Ectodermal cell (in vitro differentiated cells): Measurements from ENCODE around the gene MGME1.

ENCODE experiments used
- H3K27ac ChIP-seq: 2 replicates; pipeline ENCODE4 v1.7.0; 2013; ENCODE audit warnings: mild to moderate bottlenecking, low read depth, low read length; ENCODE audit not compliant: insufficient read depth, poor library complexity, severe bottlenecking
- H3K27me3 ChIP-seq: 2 replicates; pipeline ENCODE4 v1.7.0; 2013; ENCODE audit warnings: mild to moderate bottlenecking, low read length; ENCODE audit not compliant: insufficient read depth, control insufficient read depth, poor library complexity, severe bottlenecking
- H3K36me3 ChIP-seq: one replicate; pipeline ENCODE4 v1.7.0; 2013; ENCODE audit warnings: low read length; ENCODE audit not compliant: control insufficient read depth, insufficient read depth
- H3K4me1 ChIP-seq: one replicate; pipeline ENCODE4 v1.7.0; 2013; ENCODE audit warnings: low read length; ENCODE audit not compliant: control insufficient read depth, insufficient read depth
- H3K4me3 ChIP-seq: 2 replicates; pipeline ENCODE4 v1.7.0; 2013; ENCODE audit warnings: low read depth, low read length, control low read depth; ENCODE audit not compliant: insufficient read depth
- H3K9me3 ChIP-seq: 2 replicates; pipeline ENCODE4 v1.7.0; 2013; ENCODE audit warnings: mild to moderate bottlenecking, low read length, moderate library complexity; ENCODE audit not compliant: control insufficient read depth
- WGBS, 2 experiments: methylation state at CpG; one replicate each; pipeline ENCODE4 v1.1.7; 2013; ENCODE audit warnings: missing lambda C conversion rate in 2 of 2; 5-methylcytosine and 5-hydroxymethylcytosine counted together

MGME1 gene

GRCh38 chr20:17933121-17933520, 35.7 kb upstream of the MGME1 start:
- Histone ChIP-seq H3K27ac (no peak overlapping the region), H3K36me3 (no peaks in the 10 kb centered on the region), H3K4me3 (no peak overlapping the region), H3K9me3 (no peaks in the 10 kb centered on the region), H3K27me3 (peaks cover 11% of the 10 kb centered on the region), H3K4me1 (peaks cover 35% of the 10 kb centered on the region)
- 88 to 95% methylated on average over 1 of the region's 1 CpG for WGBS, 2 experiments

DNA sequence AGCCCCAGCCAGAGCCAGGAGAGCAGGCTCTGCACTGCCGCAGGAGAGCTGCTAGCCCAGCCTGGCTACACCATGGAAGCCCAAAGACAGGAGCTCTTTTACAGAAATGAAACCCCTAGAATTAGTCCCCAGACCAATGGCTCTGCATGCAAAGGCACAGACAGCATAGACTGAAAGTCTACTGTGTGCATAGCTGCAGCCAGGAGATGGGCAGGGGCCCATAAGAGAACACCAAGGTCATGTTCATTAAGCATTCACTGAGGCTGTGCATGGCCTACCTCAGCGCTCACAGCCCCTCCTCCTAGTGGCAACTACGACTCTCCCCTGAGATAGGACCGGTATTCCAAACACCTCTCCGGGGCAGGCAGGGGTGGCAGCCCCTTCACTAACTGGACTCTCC, 35.1 kb upstream of the MGME1 start:
- no peak overlapping the region for H3K4me3 ChIP-seq
- no peak overlapping the region for H3K27ac ChIP-seq
- no peaks in the 10 kb centered on the region for H3K36me3 ChIP-seq
- peaks cover 37% of the 10 kb centered on the region for H3K4me1 ChIP-seq
- 59% methylated on average over 5 of the region's 5 CpGs for WGBS, 2 experiments
- no peaks in the 10 kb centered on the region for H3K9me3 ChIP-seq
- H3K27me3 ChIP-seq: peaks cover 11% of the 10 kb centered on the region

- 30 to 31% methylated on average over 16 of the region's 16 CpGs for WGBS, 2 experiments
- H3K4me1 ChIP-seq: peaks cover 37% of the 10 kb centered on the region
- H3K27me3 ChIP-seq: peaks cover 11% of the 10 kb centered on the region
- no peaks in the 10 kb centered on the region for H3K36me3 ChIP-seq
- H3K4me3 ChIP-seq: no peak overlapping the region
- no peaks in the 10 kb centered on the region for H3K9me3 ChIP-seq
- H3K27ac ChIP-seq: peak overlapping the region; percentile 70
Measured at GRCh38 chr20:17934141-17934862, 34.5 kb upstream of the MGME1 start.

DNA sequence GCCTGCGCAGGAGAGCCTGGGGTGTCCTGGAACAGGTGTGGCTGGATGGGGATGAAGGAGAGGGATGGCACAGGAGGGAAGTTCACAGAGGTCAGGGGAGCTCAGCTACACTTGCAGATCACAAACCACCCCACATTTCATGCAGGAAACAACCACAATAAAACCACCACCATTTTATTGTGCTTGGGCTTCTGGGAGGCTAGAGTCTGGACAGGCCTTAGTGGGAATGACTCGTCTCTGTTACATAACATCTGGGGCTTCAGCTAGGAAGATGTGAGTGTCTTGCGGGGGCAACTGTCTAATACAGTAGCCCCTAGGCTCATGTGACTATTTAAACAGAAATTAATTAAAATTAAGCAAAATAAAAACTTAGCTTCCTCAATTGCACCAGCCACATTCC, 33.6 kb upstream of the MGME1 start:
- 94 to 96% methylated on average over 3 of the region's 3 CpGs for WGBS, 2 experiments
- Histone ChIP-seq H3K4me3 (no peak overlapping the region), H3K27ac (no peak overlapping the region)

DNA sequence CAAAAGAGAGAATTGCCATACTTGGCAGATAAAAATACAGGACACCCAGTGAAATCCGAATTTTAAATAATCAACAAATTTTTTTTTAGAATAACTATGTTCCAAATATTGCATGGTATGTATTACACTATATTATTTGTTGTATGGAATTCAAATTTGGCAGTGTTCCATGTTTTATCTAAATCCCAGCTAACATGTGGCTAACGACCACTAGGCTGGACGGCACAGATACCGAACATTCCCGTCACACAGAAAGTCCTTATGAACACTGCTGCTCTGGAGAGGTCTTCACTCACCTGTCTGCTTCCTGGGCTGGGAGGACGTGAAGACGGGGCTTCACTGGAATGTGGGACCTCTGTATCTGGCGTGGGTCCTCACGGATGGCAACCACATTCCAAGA, 33.1 kb upstream of the MGME1 start:
- H3K36me3 ChIP-seq: no peaks in the 10 kb centered on the region
- H3K9me3 ChIP-seq: no peaks in the 10 kb centered on the region
- no peak overlapping the region for H3K27ac ChIP-seq
- peaks cover 35% of the 10 kb centered on the region for H3K4me1 ChIP-seq
- peaks cover 11% of the 10 kb centered on the region for H3K27me3 ChIP-seq
- 94 to 95% methylated on average over 8 of the region's 9 CpGs for WGBS, 2 experiments
- no peak overlapping the region for H3K4me3 ChIP-seq

More for the DNA sequence above, 33.6 kb upstream of the MGME1 start:
- peaks cover 35% of the 10 kb centered on the region for H3K4me1 ChIP-seq
- H3K9me3 ChIP-seq: no peaks in the 10 kb centered on the region
- H3K27me3 ChIP-seq: peaks cover 11% of the 10 kb centered on the region
- H3K36me3 ChIP-seq: no peaks in the 10 kb centered on the region

DNA sequence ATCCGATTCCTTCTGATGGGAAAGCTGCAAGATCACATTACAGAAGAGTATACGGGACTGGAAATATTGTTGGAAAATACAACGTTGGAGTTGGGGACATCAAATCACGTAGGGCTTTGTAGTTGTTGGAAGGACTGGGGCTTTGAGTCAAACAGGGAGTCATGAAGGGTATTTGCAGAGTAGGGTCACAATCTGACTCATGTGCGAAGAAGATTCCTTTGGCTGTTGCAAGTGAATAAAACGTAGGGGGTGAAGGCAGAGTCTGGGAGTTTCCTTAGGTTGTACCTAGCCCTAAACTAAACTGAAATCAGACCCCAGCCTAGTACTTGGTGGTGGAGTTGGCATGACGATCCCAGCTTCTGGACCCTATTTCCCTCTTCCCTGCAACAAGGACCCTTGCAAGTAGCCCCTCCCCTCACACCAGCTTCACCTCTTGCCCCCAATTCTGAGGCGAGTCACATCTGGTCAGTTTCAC, 32.5 kb upstream of the MGME1 start:
- Histone ChIP-seq H3K36me3 (no peaks in the 10 kb centered on the region), H3K27me3 (peaks cover 11% of the 10 kb centered on the region), H3K27ac (no peak overlapping the region), H3K9me3 (no peaks in the 10 kb centered on the region), H3K4me3 (no peak overlapping the region), H3K4me1 (peaks cover 35% of the 10 kb centered on the region)
- WGBS, 2 experiments: 78 to 80% methylated on average over 8 of the region's 8 CpGs

- no peaks in the 10 kb centered on the region for H3K9me3 ChIP-seq
- H3K27me3 ChIP-seq: peaks cover 11% of the 10 kb centered on the region
- no peak overlapping the region for H3K4me3 ChIP-seq
- peaks cover 35% of the 10 kb centered on the region for H3K4me1 ChIP-seq
- H3K36me3 ChIP-seq: no peaks in the 10 kb centered on the region
- 64% methylated on average over 19 of the region's 19 CpGs for WGBS, 2 experiments
- no peak overlapping the region for H3K27ac ChIP-seq
Measured at GRCh38 chr20:17936761-17937732, 31.8 kb upstream of the MGME1 start.

- no peak overlapping the region for H3K27ac ChIP-seq
Measured at GRCh38 chr20:17938871-17939619, 29.8 kb upstream of the MGME1 start.

DNA sequence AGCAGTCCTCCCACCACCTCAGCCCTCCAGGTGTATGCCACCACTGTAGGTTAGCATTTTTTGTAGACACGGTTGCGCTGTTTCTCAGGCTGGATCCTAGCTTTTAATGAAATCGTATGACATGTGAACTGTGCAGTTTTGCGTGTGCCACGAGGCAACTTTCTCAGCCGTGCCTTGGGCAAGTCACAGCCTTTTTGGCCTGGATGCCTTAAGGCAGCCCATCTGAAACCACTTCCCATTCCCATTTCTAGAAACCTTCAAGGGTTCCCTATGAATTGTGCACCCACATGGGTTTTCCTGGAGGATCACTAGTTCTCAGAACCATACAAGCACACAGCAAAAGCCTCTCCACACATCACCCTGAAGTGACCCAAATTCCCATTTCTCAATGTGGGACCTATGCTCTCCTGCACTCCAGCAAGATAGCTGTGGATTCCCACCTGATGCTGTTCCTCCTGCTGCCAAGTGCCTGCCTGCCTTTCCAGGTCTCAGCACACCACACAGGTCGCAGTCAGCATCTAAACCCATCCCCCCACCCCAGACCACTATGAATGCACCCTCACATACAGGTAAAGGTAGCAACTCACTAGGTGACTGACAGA, 29.1 kb upstream of the MGME1 start:
- 85 to 90% methylated on average over 7 of the region's 7 CpGs for WGBS, 2 experiments
- peak overlapping the region; percentile 10 for H3K27ac ChIP-seq
- peaks cover 22% of the 10 kb centered on the region for H3K36me3 ChIP-seq

More at GRCh38 chr20:17938871-17939619, 29.8 kb upstream of the MGME1 start:
- H3K36me3 ChIP-seq: peaks cover 20% of the 10 kb centered on the region
- peaks cover 27% of the 10 kb centered on the region for H3K4me1 ChIP-seq
- no peaks in the 10 kb centered on the region for H3K9me3 ChIP-seq
- no peaks in the 10 kb centered on the region for H3K27me3 ChIP-seq
- H3K4me3 ChIP-seq: no peak overlapping the region
- WGBS, 2 experiments: 32 to 33% methylated on average over 13 of the region's 13 CpGs

More for the DNA sequence above, 29.1 kb upstream of the MGME1 start:
- no peaks in the 10 kb centered on the region for H3K9me3 ChIP-seq
- H3K27me3 ChIP-seq: no peaks in the 10 kb centered on the region
- H3K4me3 ChIP-seq: no peak overlapping the region
- H3K4me1 ChIP-seq: peaks cover 20% of the 10 kb centered on the region
